ENCODE measurements around the gene TTLL7. TPM values are rescaled to one million over a fixed set of nuclear protein-coding genes. Genes with fewer than 3 reads are reported as not detected.

Gene TTLL7
- total and polyA plus RNA-seq, 8 donors, result 1.4 to 50.8 (median 8.5) TPM

- no peaks in the 10 kb centered on the region for H3K36me3 ChIP-seq
- no peaks in the 10 kb centered on the region for H3K4me1 ChIP-seq
- H3K9me3 ChIP-seq, result no peaks in the 10 kb centered on the region
- H3K27ac ChIP-seq, result no peak overlapping the region
- no peak overlapping the region for H3K4me3 ChIP-seq
- intact Hi-C loops (cut with DNase I; ENCODE audit: low total_unique reads), result no loop called here
- DNase-seq, result no peak
- TF ChIP-seq POLR2AphosphoS5 (IDR thresholded peaks at IDR 0.05) (no peak), EP300 (IDR thresholded peaks at IDR 0.05) (no peak), POLR2A (IDR thresholded peaks at IDR 0.05) (no peak)
- TF ChIP-seq, protein P1, sequence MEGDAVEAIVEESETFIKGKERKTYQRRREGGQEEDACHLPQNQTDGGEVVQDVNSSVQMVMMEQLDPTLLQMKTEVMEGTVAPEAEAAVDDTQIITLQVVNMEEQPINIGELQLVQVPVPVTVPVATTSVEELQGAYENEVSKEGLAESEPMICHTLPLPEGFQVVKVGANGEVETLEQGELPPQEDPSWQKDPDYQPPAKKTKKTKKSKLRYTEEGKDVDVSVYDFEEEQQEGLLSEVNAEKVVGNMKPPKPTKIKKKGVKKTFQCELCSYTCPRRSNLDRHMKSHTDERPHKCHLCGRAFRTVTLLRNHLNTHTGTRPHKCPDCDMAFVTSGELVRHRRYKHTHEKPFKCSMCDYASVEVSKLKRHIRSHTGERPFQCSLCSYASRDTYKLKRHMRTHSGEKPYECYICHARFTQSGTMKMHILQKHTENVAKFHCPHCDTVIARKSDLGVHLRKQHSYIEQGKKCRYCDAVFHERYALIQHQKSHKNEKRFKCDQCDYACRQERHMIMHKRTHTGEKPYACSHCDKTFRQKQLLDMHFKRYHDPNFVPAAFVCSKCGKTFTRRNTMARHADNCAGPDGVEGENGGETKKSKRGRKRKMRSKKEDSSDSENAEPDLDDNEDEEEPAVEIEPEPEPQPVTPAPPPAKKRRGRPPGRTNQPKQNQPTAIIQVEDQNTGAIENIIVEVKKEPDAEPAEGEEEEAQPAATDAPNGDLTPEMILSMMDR (IDR thresholded peaks at IDR 0.05), result no peak
- H3K27me3 ChIP-seq, result no peaks in the 10 kb centered on the region
- 89 to 97% (median 94%) methylated on average over 4 of the region's 4 CpGs for WGBS, 5 donors
Observed at GRCh38 chr1:83834621-83835264, 164.2 kb downstream of the TTLL7 start.

DNA sequence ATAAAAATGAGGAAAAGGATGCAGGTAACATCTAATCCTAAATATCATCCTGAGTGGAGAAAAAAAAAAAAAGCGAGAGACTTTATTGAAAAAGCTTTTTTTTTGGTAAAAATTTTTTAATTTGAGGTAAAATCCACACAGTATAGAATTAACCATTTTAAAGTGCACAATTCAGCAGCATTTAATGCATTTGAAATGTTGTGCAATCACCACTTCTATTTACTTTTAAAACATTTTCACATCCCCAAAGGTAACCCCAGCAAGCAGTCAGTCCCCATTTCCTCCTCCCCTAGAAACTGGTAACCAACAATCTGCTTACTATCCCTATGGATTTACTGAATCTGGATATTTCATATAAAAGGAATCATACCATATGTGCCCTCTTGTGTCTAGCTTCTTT is 166.7 kb downstream of the TTLL7 start:
- H3K27me3 ChIP-seq, result no peaks in the 10 kb centered on the region
- no peak overlapping the region for H3K4me3 ChIP-seq
- no peak for DNase-seq
- H3K36me3 ChIP-seq, result no peaks in the 10 kb centered on the region
- TF ChIP-seq, protein P1 (IDR thresholded peaks at IDR 0.05), result no peak
- TF ChIP-seq POLR2A (IDR thresholded peaks at IDR 0.05) (no peak), EP300 (IDR thresholded peaks at IDR 0.05) (no peak), POLR2AphosphoS5 (IDR thresholded peaks at IDR 0.05) (no peak)
- no peaks in the 10 kb centered on the region for H3K9me3 ChIP-seq
- H3K4me1 ChIP-seq, result peaks cover 0 to 4% (median 0%) of the 10 kb centered on the region in 4 donors
- WGBS, 5 donors, result 90 to 96% (median 93%) methylated on average over 1 of the region's 1 CpG
- no peak overlapping the region for H3K27ac ChIP-seq
- intact Hi-C loops (cut with DNase I; ENCODE audit: low total_unique reads), result no loop called here

DNA sequence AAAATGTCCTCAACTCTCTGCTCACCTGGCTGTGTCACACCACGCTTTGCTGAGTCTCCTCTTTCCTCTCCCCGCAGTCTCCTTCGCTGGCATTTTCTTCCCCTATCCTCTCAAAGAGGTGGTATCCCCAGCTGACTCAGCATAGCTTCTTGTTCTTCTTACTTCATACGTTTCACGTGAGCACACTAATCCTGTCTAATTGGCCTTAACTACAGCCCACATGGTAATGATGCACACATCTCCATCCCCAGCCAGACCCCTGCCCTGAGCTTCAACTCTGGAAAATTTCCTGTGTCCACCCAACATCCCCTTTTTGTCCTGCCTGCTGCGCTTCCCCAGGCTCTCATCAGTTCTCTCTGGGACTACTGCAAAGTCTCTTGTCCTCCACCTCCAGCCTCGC is 169.8 kb downstream of the TTLL7 start:
- Histone ChIP-seq H3K4me1 (peaks cover 0 to 4% (median 0%) of the 10 kb centered on the region in 4 donors), H3K36me3 (no peaks in the 10 kb centered on the region), H3K4me3 (no peak overlapping the region), H3K9me3 (no peaks in the 10 kb centered on the region), H3K27me3 (no peaks in the 10 kb centered on the region), H3K27ac (no peak overlapping the region)
- intact Hi-C loops (cut with DNase I; ENCODE audit: low total_unique reads), result no loop called here
- DNase-seq, result no peak
- 79 to 96% (median 91%) methylated on average over 7 of the region's 7 CpGs for WGBS, 5 donors
- TF ChIP-seq POLR2A (IDR thresholded peaks at IDR 0.05) (no peak), EP300 (IDR thresholded peaks at IDR 0.05) (no peak), POLR2AphosphoS5 (IDR thresholded peaks at IDR 0.05) (no peak)
- TF ChIP-seq, protein P1 (IDR thresholded peaks at IDR 0.05), result no peak

GRCh38 chr1:83828456-83828855 is 170.5 kb downstream of the TTLL7 start:
- Histone ChIP-seq H3K27me3 (no peaks in the 10 kb centered on the region), H3K4me3 (no peak overlapping the region), H3K27ac (no peak overlapping the region), H3K9me3 (no peaks in the 10 kb centered on the region), H3K4me1 (peaks cover 0 to 4% (median 0%) of the 10 kb centered on the region in 4 donors), H3K36me3 (no peaks in the 10 kb centered on the region)
- no peak for DNase-seq
- TF ChIP-seq EP300 (IDR thresholded peaks at IDR 0.05), result no peak
- TF ChIP-seq, protein P1 (IDR thresholded peaks at IDR 0.05), result no peak
- TF ChIP-seq POLR2A (IDR thresholded peaks at IDR 0.05), result no peak
- TF ChIP-seq POLR2AphosphoS5 (IDR thresholded peaks at IDR 0.05), result no peak
- 32 to 66% (median 39%) methylated on average over 1 of the region's 1 CpG for WGBS, 5 donors
- intact Hi-C loops (cut with DNase I; ENCODE audit: low total_unique reads), result no loop called here
